Breast epithelium (tissue), 4 donors: Measurements from ENCODE around the gene TBC1D7. TPM values are rescaled to one million over a fixed set of nuclear protein-coding genes. Genes with fewer than 3 reads are reported as not detected.

Source experiments
- DNase-seq, 2 donors: peaks; one replicate each; pipeline ENCODE4 v3.0.0-alpha.2; 2019; ENCODE audit warnings: low spot score in 2 of 2
- H3K27ac ChIP-seq, 2 donors: fragments of 200-600 bp; sonication (generic) in 1 of 2; one replicate each; pipeline ENCODE4 v1.5.1; 2016 to 2019; ENCODE audit warnings: mild to moderate bottlenecking in 1 of 2
- H3K27me3 ChIP-seq, 2 donors: fragments of 200-600 bp; sonication (generic) in 1 of 2; one replicate each; pipeline versions ENCODE4 v1.5.1 to v1.6.0; 2017 to 2019; ENCODE audit warnings: control low read depth in 1 of 2, mild to moderate bottlenecking in 1 of 2
- H3K36me3 ChIP-seq: fragments of 200-600 bp; one replicate; pipeline ENCODE4 v1.5.1; 2019
- H3K4me1 ChIP-seq, 2 donors: fragments of 200-600 bp; sonication (generic); one replicate each; pipeline ENCODE4 v1.5.1; 2016 to 2019; ENCODE audit warnings: control low read depth in 1 of 2
- H3K4me3 ChIP-seq, 3 donors: fragments of 200-600 bp; sonication (generic); 1 replicate in 2 of 3; 2 replicates in 1 of 3; pipeline ENCODE4 v1.5.1; 2016 to 2019; ENCODE audit warnings: mild to moderate bottlenecking in 3 of 3, moderate library complexity in 2 of 3
- H3K9me3 ChIP-seq, 2 donors: fragments of 200-600 bp; sonication (generic) in 1 of 2; one replicate each; pipeline ENCODE4 v1.5.1; 2016 to 2019; ENCODE audit warnings: control low read depth in 1 of 2
- POLR2A ChIP-seq: fragments of 450-650 bp; IDR thresholded peaks from one replicate; pipeline ENCODE4 v1.6.1; 2016; ENCODE audit warnings: antibody characterized with exemption, mild to moderate bottlenecking, moderate library complexity
- POLR2AphosphoS5 ChIP-seq, 3 donors: sonication (generic); formaldehyde crosslinking; IDR thresholded peaks; one replicate each; pipeline ENCODE4 v1.6.1; 2017; ENCODE audit warnings: antibody characterized with exemption in 3 of 3
- intact Hi-C: fragments of 100-400 bp; cut with DNase I; formaldehyde crosslinking; loops from one replicate; pipeline ENCODE4 v1.15.1; 2023; ENCODE audit warnings: low total_unique reads
- total RNA-seq, 3 donors: library from RNA; depleted of rRNA; stranded (reverse); fragments of >200 nt; gene quantifications; one replicate each; pipeline ENCODE4 v1.1.0, GENCODE V29; 2016
- TF ChIP-seq, protein P1 (sequence below), 3 donors: fragments of 450-650 bp; IDR thresholded peaks; one replicate each; pipeline ENCODE4 v1.5.1; 2016 to 2017; ENCODE audit warnings: antibody characterized with exemption in 3 of 3, mild to moderate bottlenecking in 3 of 3, moderate library complexity in 3 of 3

The TBC1D7 gene
- total RNA-seq, 3 donors from 2014 or later: 8.6 to 10.6 (median 9.8) TPM

DNA sequence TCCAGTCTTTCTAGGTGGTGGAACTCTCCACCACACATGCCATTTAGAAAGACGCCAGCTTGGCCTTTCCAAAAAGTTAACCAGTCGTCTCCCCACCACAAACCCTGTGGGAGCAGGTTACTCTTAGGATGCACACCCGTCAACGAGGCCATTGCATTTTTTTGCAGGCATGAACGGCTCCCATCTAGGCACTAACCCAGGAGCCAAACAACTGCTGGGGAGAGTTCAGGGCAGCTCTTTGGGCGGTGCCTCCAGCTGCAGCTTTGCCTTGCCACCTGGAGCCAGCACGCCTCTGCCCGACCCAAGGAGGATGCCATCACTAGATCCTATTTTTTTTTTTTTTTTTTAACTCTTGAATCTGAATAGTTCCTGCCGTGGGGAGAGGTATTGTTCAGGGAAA, 39.9 kb downstream of the TBC1D7 start:
- H3K4me1 ChIP-seq: no peaks in the 10 kb centered on the region
- intact Hi-C loops: no loop called here
- no peak for DNase-seq
- no peaks in the 10 kb centered on the region for H3K27me3 ChIP-seq
- H3K4me3 ChIP-seq: no peak overlapping the region
- peaks cover 20 to 27% of the 10 kb centered on the region in 2 donors for H3K9me3 ChIP-seq
- H3K36me3 ChIP-seq: no peaks in the 10 kb centered on the region
- no peak overlapping the region for H3K27ac ChIP-seq
- TF ChIP-seq POLR2A (no peak), POLR2AphosphoS5 (IDR thresholded peaks at IDR 0.05) (no peak)
- TF ChIP-seq, protein P1, sequence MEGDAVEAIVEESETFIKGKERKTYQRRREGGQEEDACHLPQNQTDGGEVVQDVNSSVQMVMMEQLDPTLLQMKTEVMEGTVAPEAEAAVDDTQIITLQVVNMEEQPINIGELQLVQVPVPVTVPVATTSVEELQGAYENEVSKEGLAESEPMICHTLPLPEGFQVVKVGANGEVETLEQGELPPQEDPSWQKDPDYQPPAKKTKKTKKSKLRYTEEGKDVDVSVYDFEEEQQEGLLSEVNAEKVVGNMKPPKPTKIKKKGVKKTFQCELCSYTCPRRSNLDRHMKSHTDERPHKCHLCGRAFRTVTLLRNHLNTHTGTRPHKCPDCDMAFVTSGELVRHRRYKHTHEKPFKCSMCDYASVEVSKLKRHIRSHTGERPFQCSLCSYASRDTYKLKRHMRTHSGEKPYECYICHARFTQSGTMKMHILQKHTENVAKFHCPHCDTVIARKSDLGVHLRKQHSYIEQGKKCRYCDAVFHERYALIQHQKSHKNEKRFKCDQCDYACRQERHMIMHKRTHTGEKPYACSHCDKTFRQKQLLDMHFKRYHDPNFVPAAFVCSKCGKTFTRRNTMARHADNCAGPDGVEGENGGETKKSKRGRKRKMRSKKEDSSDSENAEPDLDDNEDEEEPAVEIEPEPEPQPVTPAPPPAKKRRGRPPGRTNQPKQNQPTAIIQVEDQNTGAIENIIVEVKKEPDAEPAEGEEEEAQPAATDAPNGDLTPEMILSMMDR (IDR thresholded peaks at IDR 0.05): no peak

DNA sequence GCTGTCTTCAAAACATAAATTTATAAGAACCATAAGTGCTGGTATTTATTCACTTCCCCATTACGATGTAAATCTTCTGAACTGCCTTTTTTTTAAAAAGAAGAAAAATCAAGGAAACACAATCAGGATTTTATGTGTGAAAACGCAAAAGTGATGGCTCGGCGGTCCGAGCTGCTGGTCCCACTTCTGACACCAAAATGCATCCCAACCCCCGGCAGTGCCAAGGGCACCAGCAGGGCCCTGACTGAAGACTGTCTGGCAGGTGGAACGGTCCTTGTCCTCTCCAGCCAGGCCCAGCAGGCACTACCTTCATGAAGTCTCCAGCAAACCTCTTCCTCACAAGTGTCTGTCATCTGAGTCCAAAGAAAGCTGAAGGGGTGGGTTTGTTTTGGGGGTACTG, 41.2 kb downstream of the TBC1D7 start:
- Histone ChIP-seq H3K27ac (no peak overlapping the region), H3K36me3 (no peaks in the 10 kb centered on the region), H3K9me3 (peaks cover 20 to 27% of the 10 kb centered on the region in 2 donors), H3K4me1 (no peaks in the 10 kb centered on the region), H3K4me3 (no peak overlapping the region), H3K27me3 (no peaks in the 10 kb centered on the region)
- no peak for DNase-seq
- TF ChIP-seq POLR2A: no peak
- TF ChIP-seq POLR2AphosphoS5 (IDR thresholded peaks at IDR 0.05): no peak
- TF ChIP-seq, protein P1 (IDR thresholded peaks at IDR 0.05): no peak
- intact Hi-C loops: no loop called here

DNA sequence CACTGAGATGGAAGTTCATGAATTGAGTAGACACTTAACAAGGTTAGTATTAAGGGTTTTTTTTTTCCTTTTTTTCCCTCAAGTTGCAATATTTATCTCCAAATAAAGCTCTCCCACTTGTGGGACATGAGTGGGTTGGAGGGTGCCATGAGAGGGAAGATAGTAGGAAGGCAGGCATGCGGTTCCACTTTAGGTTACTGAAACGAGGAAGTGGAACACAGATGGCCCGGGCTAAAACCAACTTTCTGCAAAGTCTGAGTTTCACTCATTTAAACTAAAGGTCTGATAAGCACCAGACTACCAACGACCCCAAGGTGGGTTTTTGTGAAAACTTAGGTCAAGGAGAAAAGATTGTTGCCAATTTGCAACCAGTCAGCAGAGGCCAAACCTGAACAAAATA, 42.2 kb downstream of the TBC1D7 start:
- no peak overlapping the region for H3K4me3 ChIP-seq
- H3K4me1 ChIP-seq: no peaks in the 10 kb centered on the region
- no peak for TF ChIP-seq POLR2A
- TF ChIP-seq, protein P1 (IDR thresholded peaks at IDR 0.05): no peak
- no peak for TF ChIP-seq POLR2AphosphoS5 (IDR thresholded peaks at IDR 0.05)
- peaks cover 20 to 27% of the 10 kb centered on the region in 2 donors for H3K9me3 ChIP-seq
- no peak overlapping the region for H3K27ac ChIP-seq
- H3K27me3 ChIP-seq: no peaks in the 10 kb centered on the region
- intact Hi-C loops: no loop called here
- H3K36me3 ChIP-seq: no peaks in the 10 kb centered on the region
- no peak for DNase-seq

DNA sequence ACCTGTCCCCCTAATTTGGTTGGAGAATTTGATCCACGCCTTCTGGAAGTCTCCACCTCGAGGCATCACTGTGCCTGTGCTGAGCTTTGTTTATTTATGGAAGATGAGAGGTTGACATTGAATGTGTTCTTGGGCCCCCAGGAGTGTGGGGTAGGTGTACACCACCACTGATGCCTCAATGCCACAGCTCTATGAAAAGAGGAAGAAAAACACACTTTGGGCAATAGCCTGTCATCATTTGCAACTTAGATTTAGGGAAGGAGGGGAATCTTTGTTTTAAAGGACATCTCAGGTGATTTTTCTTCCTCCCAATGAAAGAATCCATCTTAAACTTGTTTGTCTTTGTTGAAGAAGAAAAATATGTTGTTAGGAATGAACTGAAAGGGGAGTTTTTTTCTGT, 42.6 kb downstream of the TBC1D7 start:
- intact Hi-C loops: no loop called here
- H3K4me3 ChIP-seq: no peak overlapping the region
- TF ChIP-seq POLR2AphosphoS5 (IDR thresholded peaks at IDR 0.05): no peak
- TF ChIP-seq, protein P1 (IDR thresholded peaks at IDR 0.05): no peak
- TF ChIP-seq POLR2A: no peak
- H3K9me3 ChIP-seq: peaks cover 20 to 27% of the 10 kb centered on the region in 2 donors
- DNase-seq: no peak
- no peaks in the 10 kb centered on the region for H3K36me3 ChIP-seq
- no peaks in the 10 kb centered on the region for H3K27me3 ChIP-seq
- H3K4me1 ChIP-seq: no peaks in the 10 kb centered on the region
- no peak overlapping the region for H3K27ac ChIP-seq

DNA sequence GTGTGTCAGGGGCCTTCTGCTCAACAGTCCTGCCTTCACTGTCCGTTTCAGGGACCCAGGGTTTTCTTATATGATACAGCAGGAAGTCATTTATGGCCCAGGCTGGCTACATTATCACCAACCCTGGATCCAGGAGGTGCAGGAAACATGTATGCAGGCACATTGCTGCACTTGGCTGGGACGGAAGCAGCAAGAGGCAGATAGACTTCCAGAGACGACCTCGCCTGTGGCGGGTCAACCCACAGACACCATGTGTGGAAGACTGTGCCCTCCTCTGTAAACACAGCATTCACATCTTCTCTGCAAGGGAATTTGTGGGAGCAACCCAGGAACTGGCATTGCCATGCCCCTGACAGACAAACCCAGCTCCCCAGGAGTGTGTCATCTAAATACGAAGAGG, 43.7 kb downstream of the TBC1D7 start:
- peaks cover 20 to 27% of the 10 kb centered on the region in 2 donors for H3K9me3 ChIP-seq
- TF ChIP-seq POLR2A (no peak), POLR2AphosphoS5 (IDR thresholded peaks at IDR 0.05) (no peak)
- TF ChIP-seq, protein P1 (IDR thresholded peaks at IDR 0.05): no peak
- H3K27me3 ChIP-seq: no peaks in the 10 kb centered on the region
- H3K27ac ChIP-seq: no peak overlapping the region
- no peak for DNase-seq
- H3K36me3 ChIP-seq: no peaks in the 10 kb centered on the region
- no peaks in the 10 kb centered on the region for H3K4me1 ChIP-seq
- H3K4me3 ChIP-seq: no peak overlapping the region
- intact Hi-C loops: no loop called here
